ENCODE data around the gene EFR3B.
"Not testable (repeated sequence)": the region's sequence is repeated elsewhere in the genome, so short reads cannot be mapped to it uniquely, and the experiment has no call there.

Gene EFR3B

DNA sequence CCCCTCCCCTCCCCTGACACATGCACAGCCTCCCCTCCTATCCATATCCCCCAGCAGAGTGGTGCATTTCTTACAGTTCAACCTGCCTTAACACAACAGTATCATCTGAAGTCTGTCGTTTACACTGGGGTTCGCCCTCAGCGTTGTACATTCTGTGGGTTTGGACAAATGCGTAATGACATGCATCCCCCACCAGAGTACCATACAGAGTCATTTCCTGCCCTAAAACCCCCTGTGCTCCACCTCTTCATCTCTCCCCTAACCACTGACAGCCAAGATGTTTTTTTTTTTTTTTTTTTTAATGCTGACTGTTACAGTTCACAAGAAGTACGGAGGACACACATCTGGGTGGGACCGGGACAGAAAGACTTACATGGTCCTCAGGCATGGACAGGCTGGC lies 103.9 kb downstream of the EFR3B start:
- DNase-seq (ENCODE audit: low read depth in 2 of 2) = no peak

DNA sequence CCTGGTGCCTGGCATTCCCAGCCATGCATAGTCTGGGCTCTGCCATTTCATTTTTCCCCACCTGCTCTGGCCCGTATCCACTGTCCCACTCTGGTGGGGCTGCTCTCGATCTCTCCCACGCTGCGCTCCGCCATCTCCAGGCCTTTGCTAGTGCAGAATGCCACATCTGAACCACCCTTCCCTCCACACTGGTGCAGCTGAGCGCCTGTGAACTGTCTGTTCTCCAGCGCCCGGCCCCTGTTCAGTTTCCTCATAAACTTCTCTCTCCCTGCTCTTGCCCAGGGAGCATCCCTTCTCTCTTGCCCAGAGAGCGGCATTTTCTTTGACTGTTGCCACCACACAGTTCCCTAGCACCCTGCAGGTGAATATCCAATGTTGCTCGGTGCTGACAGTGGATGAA lies 105.0 kb downstream of the EFR3B start:
- DNase-seq (ENCODE audit: low read depth in 2 of 2) = no peak

DNA sequence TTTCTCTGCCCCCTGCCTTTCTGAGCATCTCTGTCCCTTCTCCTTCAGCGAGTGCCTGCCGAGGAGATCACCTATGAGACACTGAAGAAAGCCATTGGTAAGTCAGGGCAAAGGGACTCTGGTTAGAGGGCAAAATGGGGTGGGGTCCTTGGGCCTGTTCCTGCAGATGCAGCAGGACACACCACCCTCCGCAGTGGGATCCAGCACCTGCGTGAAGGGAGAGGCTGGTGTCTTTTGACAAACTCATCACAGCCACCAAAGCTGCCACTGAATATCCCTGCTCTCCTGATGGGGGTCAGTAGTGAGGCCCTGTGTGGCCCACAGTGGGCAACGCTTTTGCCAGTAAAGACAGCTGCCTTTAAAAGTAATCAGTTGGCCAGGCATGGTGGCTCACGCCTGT lies 107.8 kb downstream of the EFR3B start:
- DNase-seq (ENCODE audit: low read depth in 2 of 2) = no peak

DNA sequence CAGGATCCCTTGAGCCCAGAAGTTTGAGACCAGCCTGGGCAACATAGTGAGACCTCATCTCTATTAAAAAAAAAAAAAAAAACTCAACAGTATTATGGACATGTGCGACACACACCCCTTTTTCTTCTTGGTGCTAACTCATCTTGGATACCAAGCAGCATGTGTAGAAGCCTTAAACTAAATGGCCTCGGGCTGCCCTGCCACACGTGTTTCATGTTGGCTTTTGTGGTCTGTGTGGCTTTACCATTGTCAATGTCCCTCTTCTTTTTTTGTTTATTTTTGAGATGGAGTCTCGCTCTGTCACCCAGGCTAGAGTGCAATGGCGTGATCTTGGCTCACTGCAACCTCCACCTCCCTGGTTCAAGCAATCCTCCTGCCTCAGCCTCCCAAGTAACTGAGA lies 109.1 kb downstream of the EFR3B start:
- not testable (repeated sequence) for DNase-seq (ENCODE audit: low read depth in 2 of 2)

DNA sequence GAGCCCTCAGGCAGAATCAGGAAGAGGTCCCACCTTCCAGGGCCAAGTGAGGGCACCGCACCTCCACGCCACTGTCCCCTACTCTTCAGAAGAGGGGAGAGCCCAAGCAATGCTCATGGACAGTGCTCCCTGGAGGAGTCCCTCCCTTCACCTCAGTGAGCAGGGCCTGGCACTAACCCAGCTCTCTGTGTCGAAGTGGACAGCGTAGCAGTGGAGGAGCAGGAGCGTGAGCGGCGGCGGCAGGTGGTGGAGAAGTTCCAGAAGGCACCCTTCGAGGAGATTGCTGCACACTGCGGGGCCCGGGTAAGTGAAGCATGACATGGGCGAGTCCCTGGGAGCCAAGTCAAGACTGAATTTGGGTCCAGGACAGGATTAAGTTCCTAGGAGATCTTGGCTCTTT lies 109.8 kb downstream of the EFR3B start:
- DNase-seq (ENCODE audit: low read depth in 2 of 2) = no peak

DNA sequence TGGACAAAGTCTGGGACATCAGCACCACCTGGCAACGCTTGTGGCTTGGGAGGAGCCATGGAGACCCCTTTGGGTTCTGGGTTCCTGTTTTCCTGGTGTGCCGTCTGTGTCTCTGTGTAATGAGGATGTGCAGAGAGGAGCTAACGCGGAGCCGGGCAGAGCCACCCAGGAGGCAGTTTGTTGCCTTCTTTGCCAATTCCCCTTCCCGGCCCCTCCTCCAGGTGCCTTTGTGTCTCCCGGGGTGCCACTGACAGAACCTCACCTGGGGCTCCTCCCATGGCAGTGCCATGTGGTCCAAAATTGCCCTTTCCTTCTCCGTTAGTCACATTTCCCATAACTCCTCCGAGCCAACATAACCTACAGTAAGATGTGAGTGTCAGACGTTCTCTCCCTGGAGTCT lies 113.5 kb downstream of the EFR3B start:
- no peak for DNase-seq (ENCODE audit: low read depth in 2 of 2)

DNA sequence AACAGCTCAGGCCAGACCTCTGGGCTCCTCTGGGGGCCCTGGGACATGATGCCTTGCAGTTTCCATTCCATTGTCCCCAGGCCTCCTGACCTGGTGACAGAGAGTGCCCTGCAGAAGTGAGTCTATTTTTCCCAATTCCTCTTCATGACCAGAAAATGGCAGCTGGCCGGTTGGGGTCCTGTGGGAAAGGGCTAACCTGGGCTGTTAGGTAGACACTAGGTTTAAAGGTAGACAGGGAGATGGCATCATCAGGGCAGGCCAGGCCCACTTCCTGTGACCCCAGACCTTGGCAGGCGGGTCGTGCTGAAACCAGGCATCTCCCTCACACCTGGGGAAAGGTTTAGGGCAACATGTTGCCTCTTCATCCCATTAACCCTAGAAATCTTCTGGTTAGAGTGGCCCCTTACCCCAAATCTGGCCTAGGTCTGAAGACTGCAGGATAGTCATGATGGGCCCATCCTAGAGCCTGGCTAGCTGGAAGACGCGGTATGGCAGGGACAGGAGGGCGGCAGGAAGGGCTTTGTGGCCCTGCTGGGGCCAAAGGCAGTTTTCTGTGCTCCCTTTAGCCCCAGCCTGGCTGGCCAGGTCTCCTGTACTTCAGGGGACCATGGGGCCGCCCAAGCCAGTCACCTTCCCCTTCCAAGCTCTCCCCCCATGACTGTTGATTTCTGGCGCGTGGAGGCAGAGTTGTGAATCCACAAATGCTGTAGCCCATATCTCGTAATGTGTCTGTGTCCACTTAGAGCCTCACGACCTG lies 116.4 kb downstream of the EFR3B start:
- no peak for DNase-seq (ENCODE audit: low read depth in 2 of 2)

DNA sequence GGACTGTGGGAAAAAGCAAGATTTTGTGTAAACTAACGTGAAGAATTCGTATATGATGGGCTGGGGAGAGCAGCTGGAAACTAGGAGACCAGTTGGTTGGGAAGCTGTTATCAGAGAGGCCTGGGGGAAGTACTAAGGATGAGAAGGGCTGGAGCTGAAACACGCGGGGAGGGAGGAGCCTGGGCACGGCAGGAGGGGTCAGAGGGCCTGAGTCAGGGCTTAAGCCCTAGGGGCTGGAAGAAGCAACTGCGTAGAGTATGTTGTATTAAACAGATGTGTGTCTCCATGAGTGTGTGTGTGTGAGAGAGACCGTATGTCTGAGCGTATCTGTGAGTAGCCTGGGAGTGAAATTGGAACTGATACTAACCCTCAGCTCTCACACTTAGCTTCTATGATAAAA lies 118.1 kb downstream of the EFR3B start:
- DNase-seq (ENCODE audit: low read depth in 2 of 2) = no peak

DNA sequence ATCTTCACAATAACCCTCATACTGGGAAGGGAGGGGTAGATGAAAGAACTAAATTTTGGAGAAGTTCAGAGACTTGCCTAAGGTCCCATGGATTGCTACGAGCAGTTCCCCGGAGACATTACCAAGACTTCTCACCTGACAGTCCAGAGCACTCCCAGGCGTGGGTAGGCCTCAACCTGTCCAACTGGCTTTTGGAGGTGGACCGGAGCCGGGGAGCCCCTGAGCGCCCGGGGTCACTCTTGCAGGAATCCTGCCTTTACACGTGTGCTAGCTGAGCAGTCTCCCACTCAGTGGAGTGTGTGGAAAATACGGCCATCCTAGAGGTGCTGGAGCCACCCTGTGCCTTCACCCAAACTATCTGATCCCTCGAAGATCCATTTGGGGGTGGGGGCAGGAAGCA lies 118.5 kb downstream of the EFR3B start:
- no peak for DNase-seq (ENCODE audit: low read depth in 2 of 2)

DNA sequence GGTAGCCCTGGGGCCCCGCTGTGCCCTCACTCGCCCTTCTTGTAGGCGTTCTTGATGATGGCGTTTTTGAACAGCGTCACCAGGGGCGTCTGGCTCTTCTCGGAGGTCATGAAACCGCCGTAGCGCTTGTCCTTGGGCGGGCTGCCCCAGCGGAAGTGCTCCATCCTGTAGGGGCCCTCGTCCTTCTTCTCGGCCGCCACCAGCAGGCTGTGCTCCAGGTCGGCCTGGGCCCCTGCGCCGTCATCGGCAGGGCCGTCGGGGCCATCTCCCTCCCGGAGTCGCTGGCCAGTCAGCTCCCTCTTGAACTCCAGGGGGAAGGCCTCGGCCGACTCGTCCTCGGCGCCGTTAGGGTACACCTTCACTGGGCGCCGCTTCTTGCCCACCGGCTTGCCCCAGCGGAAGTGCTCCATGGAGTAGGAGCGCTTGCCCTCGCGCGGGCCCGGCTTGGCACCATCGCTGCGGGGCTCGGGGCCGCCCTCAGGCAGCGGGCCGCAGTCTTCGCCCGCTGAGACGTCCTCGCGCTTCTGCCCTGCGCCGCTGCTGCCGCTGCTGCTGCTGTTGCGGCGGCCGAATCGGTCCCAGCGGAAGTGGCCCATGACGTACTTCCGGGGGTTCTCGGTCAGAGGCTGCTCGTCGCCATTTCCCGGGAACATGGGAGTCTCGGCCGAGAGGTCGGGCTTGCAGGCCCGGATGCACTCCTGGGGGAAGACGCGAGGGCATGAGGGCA lies 119.3 kb downstream of the EFR3B start:
- peak; percentile 11 to 20 for DNase-seq (ENCODE audit: low read depth in 2 of 2)

DNA sequence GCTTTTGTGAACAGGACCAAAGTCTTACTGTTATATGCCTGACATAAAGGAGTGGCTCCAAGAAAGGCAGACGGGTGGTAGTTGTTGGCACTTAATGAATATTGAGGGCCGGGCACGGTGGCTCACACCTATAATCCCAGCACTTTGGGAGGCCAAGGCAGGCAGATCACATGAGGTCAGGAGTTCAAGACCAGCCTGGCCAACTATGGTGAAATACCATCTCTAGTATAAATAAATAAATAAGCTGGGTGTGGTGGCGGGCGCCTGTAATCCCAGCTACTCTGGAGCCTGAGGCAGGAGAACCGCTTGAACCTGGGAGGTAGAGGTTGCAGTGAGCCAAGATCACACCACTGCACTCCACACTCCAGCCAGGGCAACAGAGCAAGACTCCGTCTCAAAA lies 120.2 kb downstream of the EFR3B start:
- DNase-seq (ENCODE audit: low read depth in 2 of 2) = not testable (repeated sequence)

DNA sequence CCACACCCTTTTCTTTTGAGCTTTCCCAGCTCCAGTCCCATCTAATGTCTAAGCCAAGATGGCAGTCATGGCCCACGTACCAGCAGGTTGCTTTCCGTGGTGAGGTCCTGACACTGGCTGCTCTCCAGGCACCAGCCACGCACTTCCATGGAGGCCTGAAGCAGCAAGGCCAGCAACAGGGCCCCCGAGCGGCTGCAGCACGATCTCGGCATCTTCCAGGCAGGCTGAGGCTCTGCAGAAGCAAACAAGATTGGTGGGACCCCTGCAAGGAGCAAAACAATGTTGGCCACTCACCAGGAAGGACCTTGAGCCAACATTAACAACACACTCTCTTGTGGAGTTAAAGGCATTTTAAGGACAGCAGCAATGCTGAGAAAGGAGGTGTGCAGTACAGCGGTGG lies 122.7 kb downstream of the EFR3B start:
- DNase-seq (ENCODE audit: low read depth in 2 of 2) = no peak

DNA sequence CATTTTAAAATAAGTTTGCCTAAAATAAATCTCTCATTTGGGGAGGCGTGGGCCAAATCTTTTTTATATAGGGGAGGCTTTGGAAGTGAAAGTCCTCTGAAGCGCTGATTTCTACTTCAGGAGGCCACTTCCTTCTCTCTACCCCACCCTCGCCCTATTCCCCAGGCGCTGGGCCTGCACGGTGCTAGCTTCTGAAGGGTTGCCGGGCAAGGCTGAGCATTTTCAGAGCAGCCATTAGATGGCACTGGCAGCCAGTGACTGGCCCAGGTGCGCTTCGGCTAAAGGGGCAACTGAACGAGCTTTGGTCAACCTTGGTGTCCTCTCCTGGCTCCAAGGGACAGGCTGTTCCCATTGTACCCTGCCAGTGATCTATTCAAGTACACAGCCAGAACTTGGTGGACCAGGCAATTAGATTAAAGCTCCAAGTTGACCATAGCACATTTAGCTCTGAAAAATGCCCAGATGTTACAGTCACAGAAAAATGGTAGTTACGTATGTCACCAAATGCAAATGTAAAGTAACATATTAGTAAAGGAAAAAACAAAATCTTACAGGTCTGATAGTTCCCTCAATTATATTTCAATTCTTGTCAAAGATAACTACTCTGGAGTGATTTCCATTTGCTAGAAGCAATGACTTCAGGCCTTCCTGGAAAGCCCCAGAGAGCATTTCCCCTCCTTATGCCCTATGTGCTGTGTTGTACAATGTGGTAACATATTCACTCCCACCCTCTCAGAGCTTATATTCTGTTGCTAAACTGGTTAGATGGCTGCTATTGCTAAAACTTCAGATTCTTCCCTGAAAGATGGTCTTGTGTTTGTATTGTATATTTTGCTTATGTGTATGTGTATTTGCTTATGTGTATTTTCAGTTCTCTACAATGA lies 124.4 kb downstream of the EFR3B start:
- no peak for DNase-seq (ENCODE audit: low read depth in 2 of 2)

DNA sequence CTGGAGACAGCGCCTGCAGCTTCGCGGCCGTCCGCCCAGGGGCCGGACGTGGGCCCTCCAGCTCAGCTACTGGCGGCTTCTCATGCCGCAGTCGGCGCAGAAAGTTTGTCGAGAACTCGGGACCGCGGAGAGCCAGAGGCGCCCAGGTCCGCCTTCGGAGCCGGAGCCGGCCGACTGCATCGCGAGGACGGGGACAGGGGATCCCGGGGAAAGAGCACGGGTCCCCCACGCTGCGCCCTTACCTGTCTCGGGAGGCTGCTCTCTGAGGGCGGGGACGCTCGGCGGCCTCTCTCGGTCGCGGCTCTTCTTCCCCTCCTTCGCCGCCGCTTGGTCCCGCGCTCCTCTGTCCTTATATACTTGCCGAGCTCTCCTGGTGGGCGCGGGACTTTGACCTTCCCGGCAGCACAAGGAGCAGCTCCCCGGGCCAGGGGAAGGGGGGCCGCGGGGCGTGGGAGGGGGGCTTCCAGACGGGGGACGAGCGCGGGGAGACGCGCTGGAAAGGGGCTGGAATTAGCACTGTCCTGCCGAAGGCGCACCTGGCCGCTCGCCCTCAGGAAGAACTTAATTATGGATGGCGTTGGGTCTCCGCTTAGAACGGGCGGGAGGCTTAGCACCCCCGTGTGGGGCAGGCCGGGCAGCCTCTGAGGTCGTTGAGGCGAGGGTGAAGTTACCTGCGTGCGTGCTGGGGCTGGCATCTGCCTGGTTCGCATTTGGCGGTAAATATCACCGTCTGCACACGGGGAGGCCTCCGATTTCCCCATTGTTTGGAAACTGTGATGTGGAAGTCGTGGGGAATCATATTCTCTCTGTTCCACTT lies 126.6 kb downstream of the EFR3B start, which contains the start of gene POMC:
TSS of gene POMC (minus strand) at position 325 of the 817 bp plus-strand sequence. CDS start 3,808 bp downstream, outside the sequence.
- DNase-seq (ENCODE audit: low read depth in 2 of 2) = no peak

DNA sequence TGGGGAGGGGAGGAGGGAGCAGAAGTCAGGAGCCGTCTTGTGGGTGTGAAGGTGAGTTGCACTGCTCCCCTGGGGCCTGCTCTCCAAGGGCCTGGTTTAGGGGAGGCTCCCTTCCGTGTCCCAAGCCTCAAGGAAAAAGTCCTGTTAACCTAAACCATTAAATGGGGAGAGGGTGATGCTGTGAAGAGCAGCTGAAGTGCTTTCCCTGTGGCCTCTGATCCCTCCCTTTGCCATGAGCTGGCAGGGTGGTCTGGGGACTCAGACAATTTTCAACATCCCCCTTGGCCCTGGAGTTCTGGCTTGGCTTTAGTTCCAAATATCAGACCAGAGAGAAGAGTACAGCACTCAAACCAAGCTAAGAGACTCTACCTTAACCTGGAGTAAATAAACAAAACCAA lies 127.2 kb downstream of the EFR3B start:
- no peak for DNase-seq (ENCODE audit: low read depth in 2 of 2)

DNA sequence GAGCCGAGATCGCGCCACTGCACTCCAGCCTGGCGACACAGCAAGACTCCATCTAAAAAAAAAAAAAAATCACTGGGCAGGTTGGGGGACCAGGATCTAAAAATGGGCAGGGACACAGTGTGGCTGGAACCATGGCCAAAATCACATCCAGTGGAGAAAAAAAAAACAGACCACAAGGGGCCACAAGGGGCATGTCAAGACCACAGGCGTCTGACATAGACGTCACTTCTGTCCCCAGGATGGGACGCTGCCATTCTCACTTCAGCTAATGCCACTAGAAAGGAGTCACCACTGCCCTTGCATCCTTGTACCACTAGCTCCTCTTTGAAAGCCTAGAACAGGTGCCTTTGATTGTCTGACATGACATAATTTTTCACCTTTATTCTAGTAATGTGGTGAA lies 129.0 kb downstream of the EFR3B start:
- no peak for DNase-seq (ENCODE audit: low read depth in 2 of 2)

DNA sequence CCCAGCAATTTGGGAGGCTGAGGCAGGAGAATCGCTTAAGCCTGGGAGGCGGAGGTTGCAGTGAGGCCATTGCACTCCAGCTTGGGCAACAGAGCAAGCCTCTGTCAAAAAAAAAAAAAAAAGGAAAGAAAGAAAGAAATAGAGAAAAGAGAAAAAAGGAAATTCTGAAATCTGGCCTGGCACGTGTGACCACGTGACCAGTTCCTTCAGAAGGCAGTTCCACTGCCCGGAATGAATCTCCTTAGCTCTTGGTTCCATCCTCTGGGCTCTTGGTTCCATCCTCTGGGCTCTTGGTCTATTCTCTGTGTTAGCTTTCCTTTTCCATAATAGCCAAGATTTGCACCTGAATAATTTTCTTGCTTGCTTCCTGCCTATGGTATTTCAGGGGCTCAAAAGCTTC lies 131.8 kb downstream of the EFR3B start:
- no peak for DNase-seq (ENCODE audit: low read depth in 2 of 2)

DNA sequence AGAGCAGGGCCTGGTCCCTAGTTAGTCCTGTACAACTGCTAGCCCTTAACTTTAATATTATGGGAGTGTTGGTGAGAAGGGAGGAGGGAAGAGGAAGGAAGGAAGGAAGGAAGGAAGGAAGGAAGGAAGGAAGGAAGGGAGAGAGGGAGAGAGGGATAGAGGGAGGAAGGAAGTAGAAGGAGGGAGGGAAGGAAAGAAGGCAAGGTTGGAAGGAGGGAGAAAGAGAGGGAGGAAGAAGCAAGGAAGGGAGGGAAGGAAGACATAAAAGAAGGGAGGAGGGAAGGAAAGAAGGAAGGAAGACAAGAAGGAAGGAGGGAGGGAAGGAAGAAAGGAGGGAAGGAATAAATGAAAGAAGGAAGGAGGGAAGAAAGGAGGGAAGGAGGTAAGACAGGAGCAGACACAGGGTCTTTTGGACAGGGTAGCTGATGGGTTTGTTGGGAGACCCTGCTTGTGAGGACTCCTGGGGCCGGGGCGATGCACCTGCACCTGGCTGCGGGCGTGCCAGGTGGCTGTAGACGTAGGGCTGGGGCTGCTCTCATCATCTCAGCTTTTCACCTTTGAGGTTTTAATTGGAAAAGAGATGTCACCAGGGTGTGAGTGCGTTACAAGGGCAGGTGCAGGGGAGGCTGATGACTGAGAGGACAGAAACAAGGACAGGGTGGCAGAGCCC lies 132.5 kb downstream of the EFR3B start:
- no peak for DNase-seq (ENCODE audit: low read depth in 2 of 2)

DNA sequence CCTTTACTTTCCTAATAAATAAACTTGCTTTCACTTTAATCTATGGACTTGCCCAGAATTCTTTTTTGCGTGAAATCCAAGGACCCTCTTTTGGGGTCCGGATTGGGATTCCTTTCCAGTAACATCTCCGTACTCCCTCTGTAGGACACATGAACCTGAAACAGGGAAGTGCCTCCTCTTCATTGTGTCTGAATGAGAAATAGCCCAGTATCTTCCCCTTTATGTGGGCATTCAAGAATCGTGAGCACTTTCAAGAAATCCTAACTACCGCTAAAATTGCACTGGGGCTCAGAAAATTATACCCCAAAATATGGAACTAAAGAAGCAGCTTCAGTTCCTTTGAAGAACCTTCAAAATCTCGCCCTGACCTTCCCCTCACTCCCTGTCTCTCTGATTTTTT lies 134.3 kb downstream of the EFR3B start:
- no peak for DNase-seq (ENCODE audit: low read depth in 2 of 2)

DNA sequence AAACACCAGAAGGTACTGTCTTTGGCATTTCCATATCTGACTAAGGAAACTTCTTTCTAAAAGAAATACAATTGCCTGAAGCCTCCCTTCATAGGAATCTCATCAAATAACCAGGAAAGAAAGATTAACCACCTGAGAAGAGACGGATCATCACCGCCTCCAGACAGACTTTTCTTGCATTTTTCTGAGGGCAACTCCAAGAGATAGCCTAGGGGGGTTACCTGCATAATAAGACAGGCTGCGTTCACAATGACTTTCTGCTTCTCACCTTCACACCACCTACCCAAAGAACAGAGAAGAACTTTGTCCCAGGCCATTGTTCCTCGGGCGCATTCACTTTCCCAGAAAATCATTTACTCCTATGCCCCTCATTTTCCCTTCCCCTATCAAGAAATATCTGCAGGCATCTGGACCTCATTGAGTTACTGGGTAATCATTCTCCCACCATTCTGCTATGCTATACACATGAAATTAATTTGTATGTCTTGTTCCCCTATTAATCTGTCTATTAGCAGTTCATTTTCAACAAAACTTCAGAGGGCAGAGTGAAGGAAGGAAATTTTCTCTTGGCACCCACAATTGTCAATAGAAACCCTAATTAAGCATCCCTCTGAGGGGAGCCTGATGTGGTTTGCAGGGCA lies 134.8 kb downstream of the EFR3B start:
- no peak for DNase-seq (ENCODE audit: low read depth in 2 of 2)
